Omental fat pad (tissue), 4 donors: ENCODE measurements around the gene ARHGAP1. TPM values are rescaled to one million over a fixed set of nuclear protein-coding genes. Genes with fewer than 3 reads are reported as not detected.

Source experiments
- ATAC-seq: fragments of 150-250 bp; one replicate; pipeline ENCODE4 v1.9.1; 2016; ENCODE audit warnings: mild to moderate bottlenecking, moderate library complexity; ENCODE audit not compliant: low FRiP score
- DNase-seq: peaks from one replicate; pipeline ENCODE4 v3.0.0-alpha.2; 2019; ENCODE audit warnings: low spot score
- CTCF ChIP-seq, 3 donors: fragments of 450-650 bp; IDR thresholded peaks; one replicate each; pipeline ENCODE4 v1.5.1; 2016 to 2017; ENCODE audit warnings: antibody characterized with exemption in 3 of 3, mild to moderate bottlenecking in 3 of 3, moderate library complexity in 2 of 3
- total RNA-seq, 4 donors: library from RNA; depleted of rRNA; stranded (reverse); fragments of >200 nt; gene quantifications; one replicate each; pipeline ENCODE4 v1.1.0, GENCODE V29; 2016

Gene ARHGAP1
- total RNA-seq, 4 donors from 2014 or later = 34.6 to 69.2 (median 42.6) TPM

- no peak for ATAC-seq
- TF ChIP-seq CTCF (IDR thresholded peaks at IDR 0.05) = no peak
- DNase-seq = no peak
Observed at GRCh38 chr11:46698597-46698996, 1.8 kb downstream of the ARHGAP1 start.

- no peak for TF ChIP-seq CTCF (IDR thresholded peaks at IDR 0.05)
- ATAC-seq = no peak
- DNase-seq = no peak
Observed at GRCh38 chr11:46697723-46698122, 2.7 kb downstream of the ARHGAP1 start.

- DNase-seq (no peak), ATAC-seq (no peak)
- no peak for TF ChIP-seq CTCF (IDR thresholded peaks at IDR 0.05)
Observed at GRCh38 chr11:46697303-46697702, 3.1 kb downstream of the ARHGAP1 start.

- ATAC-seq = no peak
- TF ChIP-seq CTCF (IDR thresholded peaks at IDR 0.05) = no peak
- DNase-seq = no peak
Observed at GRCh38 chr11:46696212-46696558, 4.2 kb downstream of the ARHGAP1 start.

GRCh38 chr11:46695345-46696211, 4.8 kb downstream of the ARHGAP1 start:
- ATAC-seq (no peak), DNase-seq (no peak)
- TF ChIP-seq CTCF (IDR thresholded peaks at IDR 0.05) = no peak

GRCh38 chr11:46694607-46695006, 5.8 kb downstream of the ARHGAP1 start:
- DNase-seq (no peak), ATAC-seq (no peak)
- TF ChIP-seq CTCF (IDR thresholded peaks at IDR 0.05) = no peak

GRCh38 chr11:46694072-46694471, 6.3 kb downstream of the ARHGAP1 start:
- no peak for TF ChIP-seq CTCF (IDR thresholded peaks at IDR 0.05)
- ATAC-seq (no peak), DNase-seq (no peak)
